Loucy (cell line): ENCODE measurements around the gene BRD9.

Experiments
- CTCF ChIP-seq: fragments of 200-600 bp; sonication (generic); conservative IDR thresholded peaks from 2 replicates; pipeline ENCODE4 v1.5.1; 2014; ENCODE audit warnings: mild to moderate bottlenecking, antibody characterized with exemption, low read length
- EZH2phosphoT487 ChIP-seq: fragments of 200-600 bp; IDR thresholded peaks from 2 replicates; pipeline ENCODE4 v1.6.1; 2018; ENCODE audit warnings: antibody characterized with exemption, mild to moderate bottlenecking, moderate library complexity, borderline replicate concordance

- TF ChIP-seq CTCF (no peak), EZH2phosphoT487 (no peak)
Measured at GRCh38 chr5:882253-883183, 10.1 kb downstream of the BRD9 start.
